Measurements from ENCODE around the gene SLC4A4.

DNA sequence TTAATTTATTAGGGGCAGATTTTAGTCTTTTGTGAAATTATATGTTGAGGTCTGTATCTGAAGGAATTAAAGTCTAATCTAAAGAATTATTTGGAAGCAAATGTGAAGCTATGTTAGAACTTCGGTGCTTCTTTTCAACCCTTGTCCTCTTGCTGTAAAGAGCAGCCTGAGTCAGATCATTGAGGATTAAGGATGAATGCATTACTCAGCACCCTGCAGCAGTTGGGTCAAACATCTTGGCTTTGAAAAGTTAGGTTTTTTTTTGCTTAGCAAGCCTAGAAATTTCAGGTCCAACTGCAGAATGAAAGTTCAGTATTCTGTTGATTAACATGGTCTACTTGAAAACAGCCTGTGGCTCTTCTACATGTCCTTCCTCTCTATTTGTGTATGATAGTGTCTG is 57.6 kb downstream of the SLC4A4 start:
- TF ChIP-seq, protein P1, sequence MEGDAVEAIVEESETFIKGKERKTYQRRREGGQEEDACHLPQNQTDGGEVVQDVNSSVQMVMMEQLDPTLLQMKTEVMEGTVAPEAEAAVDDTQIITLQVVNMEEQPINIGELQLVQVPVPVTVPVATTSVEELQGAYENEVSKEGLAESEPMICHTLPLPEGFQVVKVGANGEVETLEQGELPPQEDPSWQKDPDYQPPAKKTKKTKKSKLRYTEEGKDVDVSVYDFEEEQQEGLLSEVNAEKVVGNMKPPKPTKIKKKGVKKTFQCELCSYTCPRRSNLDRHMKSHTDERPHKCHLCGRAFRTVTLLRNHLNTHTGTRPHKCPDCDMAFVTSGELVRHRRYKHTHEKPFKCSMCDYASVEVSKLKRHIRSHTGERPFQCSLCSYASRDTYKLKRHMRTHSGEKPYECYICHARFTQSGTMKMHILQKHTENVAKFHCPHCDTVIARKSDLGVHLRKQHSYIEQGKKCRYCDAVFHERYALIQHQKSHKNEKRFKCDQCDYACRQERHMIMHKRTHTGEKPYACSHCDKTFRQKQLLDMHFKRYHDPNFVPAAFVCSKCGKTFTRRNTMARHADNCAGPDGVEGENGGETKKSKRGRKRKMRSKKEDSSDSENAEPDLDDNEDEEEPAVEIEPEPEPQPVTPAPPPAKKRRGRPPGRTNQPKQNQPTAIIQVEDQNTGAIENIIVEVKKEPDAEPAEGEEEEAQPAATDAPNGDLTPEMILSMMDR (IDR thresholded peaks at IDR 0.05), result no peak
- TF ChIP-seq POLR2A (IDR thresholded peaks at IDR 0.05) (no peak), EP300 (IDR thresholded peaks at IDR 0.05) (no peak)
